ENCODE measurements around the gene ADCY3. TPM values are rescaled to one million over a fixed set of nuclear protein-coding genes. Genes with fewer than 3 reads are reported as not detected.
A peak's percentile ranks its signal among the peaks of the same experiment; 100 is the strongest.

Gene ADCY3
- total and polyA plus RNA-seq, 10 of the 15 experiments (the other 5 are each of a cell fraction or from before 2014, with no cell fraction given), result 2.8 to 102 (median 50.4) TPM

- no peak for TF ChIP-seq BCLAF1 (IDR thresholded peaks at IDR 0.05)
- TF ChIP-seq ZNF384 (IDR thresholded peaks at IDR 0.05; ENCODE audit: borderline replicate concordance, low read depth, low read length), result no peak
- TF ChIP-seq ATF7 (IDR thresholded peaks at IDR 0.05; ENCODE audit: low read depth), result 0 out of 2 replicates have a peak, but pooled peaks have one; percentile 28
- no peak for TF ChIP-seq SREBF2 (IDR thresholded peaks at IDR 0.05; ENCODE audit: low read length)
- no peak for TF ChIP-seq RELA (IDR thresholded peaks at IDR 0.05; ENCODE audit: borderline replicate concordance, partially characterized antibody)
- TF ChIP-seq CREM (IDR thresholded peaks at IDR 0.05; ENCODE audit: low read depth), result peak; percentile 13; the same call in 1 of the 2 replicates
- no peak for TF ChIP-seq CEBPB (IDR thresholded peaks at IDR 0.05; ENCODE audit: borderline replicate concordance in 1 of 2, low read depth in 2 of 2, low read length in 2 of 2)
- TF ChIP-seq POU2F2 (IDR thresholded peaks at IDR 0.05; ENCODE audit: borderline replicate concordance, low read depth, low read length), result no peak
- TF ChIP-seq, protein P1, sequence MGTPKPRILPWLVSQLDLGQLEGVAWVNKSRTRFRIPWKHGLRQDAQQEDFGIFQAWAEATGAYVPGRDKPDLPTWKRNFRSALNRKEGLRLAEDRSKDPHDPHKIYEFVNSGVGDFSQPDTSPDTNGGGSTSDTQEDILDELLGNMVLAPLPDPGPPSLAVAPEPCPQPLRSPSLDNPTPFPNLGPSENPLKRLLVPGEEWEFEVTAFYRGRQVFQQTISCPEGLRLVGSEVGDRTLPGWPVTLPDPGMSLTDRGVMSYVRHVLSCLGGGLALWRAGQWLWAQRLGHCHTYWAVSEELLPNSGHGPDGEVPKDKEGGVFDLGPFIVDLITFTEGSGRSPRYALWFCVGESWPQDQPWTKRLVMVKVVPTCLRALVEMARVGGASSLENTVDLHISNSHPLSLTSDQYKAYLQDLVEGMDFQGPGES (IDR thresholded peaks at IDR 0.05), result no peak
- no peak for TF ChIP-seq ZZZ3 (IDR thresholded peaks at IDR 0.05; ENCODE audit: control insufficient read depth, insufficient read length, low read depth)
- TF ChIP-seq PRDM15 (CRISPR knock-in tag; IDR thresholded peaks at IDR 0.05), result no peak
- TF ChIP-seq ZBED1 (IDR thresholded peaks at IDR 0.05; ENCODE audit: borderline replicate concordance), result no peak
- no peak for TF ChIP-seq NRF1 (conservative IDR thresholded peaks at IDR 0.05; ENCODE audit: low read depth, low read length)
- 0 out of 2 replicates have a peak, but pooled peaks have one; percentile 19 for TF ChIP-seq POLR2AphosphoS5 (IDR thresholded peaks at IDR 0.05; ENCODE audit: low read length)
- peak; percentile 57; the same call in 1 of the 2 replicates for TF ChIP-seq POLR2A (IDR thresholded peaks at IDR 0.05; ENCODE audit: low read depth, low read length)
- TF ChIP-seq RAD51 (IDR thresholded peaks at IDR 0.05), result no peak
- peak; percentile 78 for TF ChIP-seq HDGF (IDR thresholded peaks at IDR 0.05)
- TF ChIP-seq EED (IDR thresholded peaks at IDR 0.05; ENCODE audit: low read depth), result no peak
- TF ChIP-seq, protein P2, sequence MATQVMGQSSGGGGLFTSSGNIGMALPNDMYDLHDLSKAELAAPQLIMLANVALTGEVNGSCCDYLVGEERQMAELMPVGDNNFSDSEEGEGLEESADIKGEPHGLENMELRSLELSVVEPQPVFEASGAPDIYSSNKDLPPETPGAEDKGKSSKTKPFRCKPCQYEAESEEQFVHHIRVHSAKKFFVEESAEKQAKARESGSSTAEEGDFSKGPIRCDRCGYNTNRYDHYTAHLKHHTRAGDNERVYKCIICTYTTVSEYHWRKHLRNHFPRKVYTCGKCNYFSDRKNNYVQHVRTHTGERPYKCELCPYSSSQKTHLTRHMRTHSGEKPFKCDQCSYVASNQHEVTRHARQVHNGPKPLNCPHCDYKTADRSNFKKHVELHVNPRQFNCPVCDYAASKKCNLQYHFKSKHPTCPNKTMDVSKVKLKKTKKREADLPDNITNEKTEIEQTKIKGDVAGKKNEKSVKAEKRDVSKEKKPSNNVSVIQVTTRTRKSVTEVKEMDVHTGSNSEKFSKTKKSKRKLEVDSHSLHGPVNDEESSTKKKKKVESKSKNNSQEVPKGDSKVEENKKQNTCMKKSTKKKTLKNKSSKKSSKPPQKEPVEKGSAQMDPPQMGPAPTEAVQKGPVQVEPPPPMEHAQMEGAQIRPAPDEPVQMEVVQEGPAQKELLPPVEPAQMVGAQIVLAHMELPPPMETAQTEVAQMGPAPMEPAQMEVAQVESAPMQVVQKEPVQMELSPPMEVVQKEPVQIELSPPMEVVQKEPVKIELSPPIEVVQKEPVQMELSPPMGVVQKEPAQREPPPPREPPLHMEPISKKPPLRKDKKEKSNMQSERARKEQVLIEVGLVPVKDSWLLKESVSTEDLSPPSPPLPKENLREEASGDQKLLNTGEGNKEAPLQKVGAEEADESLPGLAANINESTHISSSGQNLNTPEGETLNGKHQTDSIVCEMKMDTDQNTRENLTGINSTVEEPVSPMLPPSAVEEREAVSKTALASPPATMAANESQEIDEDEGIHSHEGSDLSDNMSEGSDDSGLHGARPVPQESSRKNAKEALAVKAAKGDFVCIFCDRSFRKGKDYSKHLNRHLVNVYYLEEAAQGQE (IDR thresholded peaks at IDR 0.05; ENCODE audit: low read depth, low read length), result no peak
- TF ChIP-seq PML (IDR thresholded peaks at IDR 0.05; ENCODE audit: low read length), result no peak
- no peak for TF ChIP-seq NFYA (IDR thresholded peaks at IDR 0.05; ENCODE audit: borderline replicate concordance, low read depth, low read length)
- no peak for TF ChIP-seq SIN3A (IDR thresholded peaks at IDR 0.05; ENCODE audit: low read depth, low read length)
These were observed 966 bp downstream of the ADCY3 start (continued) for GRCh38 chr2:24919037-24919505.
